NOMO-1 (cell line): ENCODE results near the gene TIMM13.
"Not testable (repeated sequence)": the region's sequence is repeated elsewhere in the genome, so short reads cannot be mapped to it uniquely, and the experiment has no call there.

Experiments used
- DNase-seq, 2 experiments: peaks; one replicate each; lab custom pipeline; 2025; ENCODE audit not compliant: unreplicated experiment in 2 of 2; lab: John Stamatoyannopoulos, UW

TIMM13 gene

DNA sequence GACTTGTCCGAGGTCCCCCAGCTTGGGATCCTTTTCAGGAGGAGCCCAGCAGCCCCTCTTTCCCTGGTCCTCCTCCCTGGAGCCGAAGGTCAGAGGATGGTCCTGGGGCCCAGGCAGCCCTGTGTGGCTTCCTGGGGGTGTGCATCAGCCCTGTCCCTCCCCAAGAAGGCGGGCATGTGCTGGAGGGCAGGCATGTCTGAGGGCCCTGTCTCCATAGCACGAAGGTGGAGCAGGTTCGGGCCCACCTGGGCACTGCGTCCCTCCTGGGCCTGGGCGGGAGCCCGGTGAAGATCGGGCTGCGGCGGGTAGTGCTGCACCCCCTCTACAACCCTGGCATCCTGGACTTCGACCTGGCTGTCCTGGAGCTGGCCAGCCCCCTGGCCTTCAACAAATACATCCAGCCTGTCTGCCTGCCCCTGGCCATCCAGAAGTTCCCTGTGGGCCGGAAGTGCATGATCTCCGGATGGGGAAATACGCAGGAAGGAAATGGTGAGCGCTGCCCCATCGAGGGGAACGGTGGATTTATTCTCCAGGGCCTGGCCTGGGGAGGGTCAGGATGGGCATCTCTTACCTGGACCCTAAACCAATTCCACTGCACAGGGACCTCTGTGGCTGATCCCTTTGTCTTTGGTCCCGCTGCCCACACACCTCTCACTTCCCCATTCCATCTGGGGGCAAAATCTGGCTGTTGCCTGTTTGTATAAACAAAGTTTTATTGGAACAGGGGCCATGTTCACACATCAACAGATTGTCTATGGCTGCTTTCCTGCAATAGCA lies 10.9 kb downstream of the TIMM13 start:
- no peak for DNase-seq

DNA sequence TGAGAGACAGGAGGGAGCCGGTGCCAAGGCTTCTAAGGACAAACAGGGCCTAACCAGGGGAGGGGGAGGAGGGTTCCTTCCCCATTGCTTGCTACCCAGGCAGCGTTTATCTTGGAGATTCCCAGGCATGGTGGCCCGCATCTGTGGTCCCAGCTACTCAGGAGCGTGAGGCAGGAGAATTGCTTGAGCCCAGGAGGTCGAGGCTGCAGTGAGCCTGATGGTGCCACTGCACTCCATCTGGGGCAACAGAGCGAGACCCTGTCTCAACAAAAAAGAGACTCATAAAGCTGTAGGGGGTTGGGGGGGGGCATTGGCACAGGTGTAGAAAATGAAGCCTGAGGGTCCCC lies 11.4 kb downstream of the TIMM13 start:
- no peak for DNase-seq

DNA sequence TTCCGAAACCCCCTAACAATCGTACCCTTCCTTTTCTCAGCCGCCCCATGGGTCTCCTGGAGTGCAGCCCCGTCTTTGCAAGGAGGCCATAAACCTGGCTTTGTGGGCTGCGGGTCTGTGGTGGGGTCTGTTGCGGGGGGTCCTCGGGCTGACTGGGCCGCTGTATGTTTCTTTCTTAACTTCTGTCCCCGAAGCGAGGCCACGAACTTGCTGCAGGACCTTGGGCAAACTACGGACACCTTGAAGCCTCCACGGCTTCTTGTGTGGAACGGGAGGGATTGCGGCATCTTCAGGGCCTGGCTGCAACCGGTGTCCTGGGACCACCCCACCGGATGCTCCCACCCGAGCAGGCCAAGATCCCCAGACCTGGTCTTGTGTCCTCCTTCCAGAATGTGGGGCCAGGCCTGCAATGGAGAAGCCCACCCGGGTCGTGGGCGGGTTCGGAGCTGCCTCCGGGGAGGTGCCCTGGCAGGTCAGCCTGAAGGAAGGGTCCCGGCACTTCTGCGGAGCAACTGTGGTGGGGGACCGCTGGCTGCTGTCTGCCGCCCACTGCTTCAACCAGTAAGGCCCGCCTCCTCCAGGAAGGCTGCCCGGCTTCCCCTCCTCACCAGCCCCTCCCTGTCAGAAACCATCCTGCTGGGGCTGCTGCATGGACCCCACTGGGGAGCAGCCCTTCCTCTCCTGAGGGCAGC lies 12.0 kb downstream of the TIMM13 start:
- DNase-seq = no peak

GRCh38 chr19:2413629-2414028 lies 13.8 kb downstream of the TIMM13 start:
- DNase-seq = no peak

DNA sequence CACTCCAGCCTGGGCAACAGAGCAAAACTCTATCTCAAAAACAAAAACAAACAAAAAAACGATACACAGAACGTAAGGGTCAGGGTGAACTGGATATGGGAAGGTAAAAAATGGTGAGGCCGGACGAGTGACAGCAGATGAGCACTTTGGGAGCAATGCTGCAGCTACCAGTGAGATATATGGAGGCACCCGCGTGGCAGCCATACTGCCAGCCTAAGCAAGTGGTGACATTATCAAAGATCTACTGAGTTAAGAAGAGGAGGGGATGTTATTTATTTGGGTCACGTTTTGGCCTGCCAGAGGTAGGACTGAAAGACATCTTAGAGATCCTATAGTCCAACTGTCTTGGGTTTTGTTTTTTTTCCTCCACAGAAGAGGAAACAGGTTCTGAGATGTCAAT lies 14.2 kb downstream of the TIMM13 start:
- no peak for DNase-seq

GRCh38 chr19:2412449-2412848 lies 14.9 kb downstream of the TIMM13 start:
- DNase-seq = peak in 1 of 2 experiments; percentile 44

GRCh38 chr19:2411709-2412108 lies 15.7 kb downstream of the TIMM13 start:
- no peak for DNase-seq

DNA sequence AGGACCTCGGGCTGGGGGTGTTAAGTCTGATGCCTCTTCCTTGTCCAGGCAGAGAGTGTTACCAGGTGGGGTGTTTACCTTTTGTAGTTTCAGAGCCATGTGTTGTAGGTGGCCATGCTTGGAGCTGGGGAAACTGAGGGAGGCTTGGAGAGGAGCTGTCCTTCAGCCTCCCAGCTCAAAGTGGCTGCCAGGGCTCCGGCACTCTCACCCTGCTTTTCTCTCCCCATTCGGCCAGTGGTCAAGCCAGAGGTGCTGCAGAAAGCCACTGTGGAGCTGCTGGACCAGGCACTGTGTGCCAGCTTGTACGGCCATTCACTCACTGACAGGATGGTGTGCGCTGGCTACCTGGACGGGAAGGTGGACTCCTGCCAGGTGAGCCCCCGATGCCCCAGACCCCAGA lies 17.4 kb downstream of the TIMM13 start:
- DNase-seq = no peak

DNA sequence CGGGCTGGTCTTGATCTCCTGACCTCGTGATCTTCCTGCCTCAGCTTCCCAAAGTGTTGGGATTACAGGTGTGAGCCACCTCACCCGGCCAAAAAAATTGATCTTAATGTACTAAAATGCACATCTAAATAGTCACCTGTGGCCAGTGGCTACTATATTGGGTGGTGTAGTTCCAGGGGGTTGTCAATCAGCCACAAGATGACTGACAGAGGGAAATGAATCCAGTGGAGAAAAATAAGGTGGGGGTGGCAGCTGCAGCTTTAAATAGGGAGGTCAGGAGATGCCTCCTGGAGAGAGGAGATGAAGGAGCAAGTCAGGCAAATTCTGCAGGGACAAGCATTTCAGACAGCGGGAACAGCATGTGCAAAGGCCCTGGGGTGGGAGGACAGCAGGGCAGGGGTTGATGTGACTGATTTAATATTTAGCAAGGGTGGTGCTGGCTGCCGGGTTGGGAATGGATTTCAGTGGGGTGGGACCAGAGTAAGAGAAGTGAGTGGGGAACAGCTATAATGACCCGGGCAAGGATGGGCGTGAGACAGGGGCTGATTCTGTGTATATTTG lies 18.0 kb downstream of the TIMM13 start:
- DNase-seq = no peak

DNA sequence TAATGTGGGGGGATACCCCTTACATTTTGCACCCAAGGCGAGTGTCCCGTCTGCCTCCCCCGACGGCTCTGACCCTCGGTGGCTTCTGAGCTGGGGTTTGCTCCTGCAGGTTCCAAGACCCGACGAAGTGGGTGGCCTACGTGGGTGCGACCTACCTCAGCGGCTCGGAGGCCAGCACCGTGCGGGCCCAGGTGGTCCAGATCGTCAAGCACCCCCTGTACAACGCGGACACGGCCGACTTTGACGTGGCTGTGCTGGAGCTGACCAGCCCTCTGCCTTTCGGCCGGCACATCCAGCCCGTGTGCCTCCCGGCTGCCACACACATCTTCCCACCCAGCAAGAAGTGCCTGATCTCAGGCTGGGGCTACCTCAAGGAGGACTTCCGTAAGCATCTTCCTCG lies 19.1 kb downstream of the TIMM13 start:
- DNase-seq = no peak

DNA sequence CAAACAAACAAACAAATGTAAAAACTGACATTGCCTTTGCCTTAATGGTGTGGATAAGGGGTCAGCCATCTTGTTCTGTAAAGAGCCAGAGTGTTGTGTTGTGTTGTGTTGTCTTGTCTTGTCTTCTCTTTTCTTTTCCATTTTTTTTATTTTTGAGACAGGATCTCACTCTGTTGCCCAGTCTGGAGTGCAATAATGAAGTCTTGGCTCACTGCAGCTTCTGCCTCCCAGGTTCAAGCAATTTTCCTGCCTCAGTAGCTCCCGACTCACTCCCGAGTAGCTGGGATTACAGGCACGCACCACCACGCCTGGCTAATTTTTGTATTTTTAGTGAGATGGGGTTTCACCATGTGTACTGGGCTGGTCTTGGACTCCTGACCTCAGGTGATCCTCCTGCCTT lies 27.8 kb downstream of the TIMM13 start:
- DNase-seq = no peak

GRCh38 chr19:2398735-2399305 lies 28.6 kb downstream of the TIMM13 start:
- no peak for DNase-seq

DNA sequence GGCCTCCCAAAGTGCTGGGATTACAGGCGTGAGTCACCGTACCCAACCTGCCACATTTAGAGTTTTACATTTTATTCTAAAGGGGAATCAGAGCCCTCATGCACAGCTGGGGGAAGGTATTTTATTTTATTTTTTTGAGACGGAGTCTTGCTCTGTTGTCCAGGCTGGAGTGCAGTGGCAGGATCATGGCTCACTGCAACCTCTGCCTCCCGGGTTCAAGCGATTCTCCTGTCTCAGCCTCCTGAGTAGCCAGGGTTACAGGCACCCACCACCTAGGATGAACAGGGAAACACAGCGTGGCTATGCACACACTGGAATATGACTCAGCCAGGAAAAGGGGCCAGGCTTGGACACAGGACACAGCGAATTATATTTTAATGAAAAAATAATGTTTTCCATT lies 30.2 kb downstream of the TIMM13 start:
- DNase-seq = not testable (repeated sequence)

DNA sequence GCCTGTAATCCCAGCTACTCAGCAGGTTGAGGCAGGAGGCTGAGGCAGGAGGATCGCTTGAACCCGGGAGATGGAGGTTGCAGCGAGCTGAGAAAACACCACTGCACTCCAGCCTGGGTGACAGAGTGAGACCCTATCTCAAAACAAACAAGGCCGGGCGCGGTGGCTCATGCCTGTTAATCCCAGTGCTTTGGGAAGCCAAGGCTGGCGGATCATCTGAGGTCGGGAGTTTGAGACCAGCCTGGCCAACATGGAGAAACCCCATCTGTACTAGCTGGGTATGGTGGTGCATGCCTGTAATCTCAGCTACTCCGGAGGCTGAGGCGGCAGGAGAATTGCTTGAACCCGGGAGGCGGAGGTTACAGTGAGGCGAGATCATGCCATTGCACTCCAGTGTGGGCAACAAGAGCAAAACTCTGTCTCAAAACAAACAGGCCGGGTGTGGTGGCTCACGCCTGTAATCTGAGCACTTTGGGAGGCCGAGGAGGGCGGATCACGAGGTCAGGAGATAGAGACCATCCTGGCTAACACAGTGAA lies 32.0 kb downstream of the TIMM13 start:
- not testable (repeated sequence) for DNase-seq

GRCh38 chr19:2394442-2395292 lies 32.7 kb downstream of the TIMM13 start:
- peak; percentile 82 to 93 for DNase-seq

DNA sequence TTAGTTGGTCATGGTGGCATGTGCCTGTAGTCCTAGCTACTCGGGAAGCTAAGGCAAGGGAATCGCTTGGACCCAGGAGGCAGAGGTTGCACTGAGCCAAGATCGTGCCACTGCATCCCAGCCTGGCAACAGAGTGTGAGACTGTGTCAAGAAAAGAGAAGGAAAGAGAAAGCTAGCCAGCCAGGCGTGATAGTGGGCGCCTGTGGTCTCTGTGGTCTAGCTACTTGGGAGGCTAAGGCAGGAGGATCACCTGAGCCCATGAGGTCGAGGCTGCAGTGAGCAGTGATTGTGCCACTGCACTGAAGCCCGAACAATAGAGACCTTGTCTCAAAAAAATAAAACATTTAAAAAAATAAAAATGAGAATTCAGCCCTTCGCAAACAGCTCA lies 33.3 kb downstream of the TIMM13 start:
- DNase-seq = peak in 1 of 2 experiments; percentile 54

- not testable (repeated sequence) for DNase-seq
These were observed 34.5 kb downstream of the TIMM13 start for GRCh38 chr19:2392899-2393298.

DNA sequence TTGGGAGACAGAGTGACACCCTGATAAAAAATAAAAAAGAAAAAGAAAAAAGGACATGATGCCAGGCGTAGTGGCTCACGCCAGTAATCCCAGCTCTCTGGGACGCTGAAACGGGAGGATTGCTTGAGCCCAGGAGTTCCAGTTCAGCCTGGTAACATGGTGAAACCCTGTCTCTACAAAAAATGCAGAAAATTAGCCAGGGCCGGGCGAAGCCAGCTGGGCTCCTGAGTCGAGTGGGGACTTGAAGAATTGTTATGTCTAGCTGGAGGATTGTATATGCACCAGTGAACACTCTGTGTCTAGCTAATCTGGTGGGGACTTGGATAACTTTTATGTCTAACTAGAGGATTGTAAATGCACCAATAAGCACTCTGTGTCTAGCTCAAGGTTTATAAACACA lies 35.0 kb downstream of the TIMM13 start:
- no peak for DNase-seq

DNA sequence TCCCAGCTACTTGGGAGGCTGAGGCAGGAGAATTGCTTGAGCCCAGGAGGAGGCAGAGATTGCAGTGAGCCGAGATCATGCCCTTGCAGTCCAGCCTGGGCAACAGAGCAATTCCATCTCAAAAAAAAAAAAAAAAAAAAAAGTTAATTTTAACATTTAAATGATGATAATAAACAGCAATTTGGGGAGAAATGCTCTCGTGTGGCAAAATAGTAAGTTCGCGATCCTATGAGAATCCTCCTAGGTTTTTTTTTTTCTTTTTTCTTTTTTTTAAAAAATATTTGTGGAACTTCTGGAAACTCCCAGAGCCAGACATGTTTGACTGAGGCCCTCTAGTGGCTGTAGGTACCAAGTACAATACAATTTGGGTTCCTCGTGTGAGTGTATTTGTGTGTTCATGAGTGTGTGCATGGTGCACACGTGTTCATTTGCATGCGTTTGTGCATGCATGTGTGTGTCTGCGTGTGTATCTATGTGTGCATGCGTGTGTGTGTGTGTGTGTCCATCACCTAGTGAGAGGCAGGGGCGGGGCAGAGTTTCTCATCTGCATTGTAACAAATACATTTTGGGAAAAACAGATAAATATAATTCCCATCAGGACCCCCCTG lies 36.2 kb downstream of the TIMM13 start:
- DNase-seq = peak in 1 of 2 experiments; percentile 45

- no peak for DNase-seq
These were observed 37.8 kb downstream of the TIMM13 start for GRCh38 chr19:2389594-2389993.
